SK-N-SH treated with all-trans-retinoic acid at 6 μM for 48 hours (cell line): ENCODE results near the gene FGGY.

ENCODE experiments used
- ARNTL ChIP-seq: fragments of 450-650 bp; formaldehyde crosslinking; IDR thresholded peaks from 2 replicates; pipeline ENCODE4 v1.5.0; 2020; ENCODE audit warnings: low read depth, mild to moderate bottlenecking, moderate library complexity, borderline replicate concordance
- BACH2 ChIP-seq: fragments of 250-450 bp; sonication (Bioruptor Pico); IDR thresholded peaks from 2 replicates; pipeline ENCODE4 v1.9.0; 2021; ENCODE audit warnings: mild to moderate bottlenecking, borderline replicate concordance
- ESRRG ChIP-seq: fragments of 250-450 bp; sonication (Bioruptor Pico); IDR thresholded peaks from 2 replicates; pipeline ENCODE4 v1.6.1; 2021; ENCODE audit warnings: mild to moderate bottlenecking
- GLIS3 ChIP-seq: fragments of 250-450 bp; sonication (Bioruptor Pico); IDR thresholded peaks from 2 replicates; pipeline ENCODE4 v1.5.0; 2020; ENCODE audit warnings: mild to moderate bottlenecking, moderate library complexity
- PPARA ChIP-seq: fragments of 250-450 bp; sonication (Bioruptor Pico); IDR thresholded peaks from 2 replicates; pipeline ENCODE4 v1.5.0; 2020; ENCODE audit warnings: mild to moderate bottlenecking, borderline replicate concordance
- RARB ChIP-seq: fragments of 250-450 bp; sonication (Bioruptor Pico); IDR thresholded peaks from 2 replicates; pipeline ENCODE4 v1.8.0; 2021; ENCODE audit warnings: mild to moderate bottlenecking, moderate library complexity
- ZFP30 ChIP-seq: fragments of 450-650 bp; formaldehyde crosslinking; IDR thresholded peaks from 2 replicates; pipeline ENCODE4 v1.5.0; 2022; ENCODE audit warnings: mild to moderate bottlenecking, moderate library complexity
- ZNF70 ChIP-seq: fragments of 450-650 bp; formaldehyde crosslinking; IDR thresholded peaks from 2 replicates; pipeline ENCODE4 v1.5.0; 2020; ENCODE audit warnings: mild to moderate bottlenecking, moderate library complexity
- TF ChIP-seq, protein P1 (sequence below): fragments of 250-450 bp; sonication (Bioruptor Pico); IDR thresholded peaks from 2 replicates; pipeline ENCODE4 v1.5.1; 2020; ENCODE audit warnings: low read depth, mild to moderate bottlenecking, moderate library complexity
- TF ChIP-seq, protein P2 (sequence below): fragments of 250-450 bp; sonication (Bioruptor Pico); IDR thresholded peaks from 2 replicates; pipeline ENCODE4 v1.8.0; 2020; ENCODE audit warnings: mild to moderate bottlenecking, moderate library complexity, borderline replicate concordance
- TF ChIP-seq, protein P3 (sequence below): fragments of 250-450 bp; sonication (Bioruptor Pico); IDR thresholded peaks from 2 replicates; pipeline ENCODE4 v1.5.1; 2021; ENCODE audit warnings: mild to moderate bottlenecking, moderate library complexity
- TF ChIP-seq, protein P4 (sequence below): fragments of 250-450 bp; sonication (Bioruptor Pico); IDR thresholded peaks from 2 replicates; pipeline ENCODE4 v1.5.0; 2020; ENCODE audit warnings: mild to moderate bottlenecking, moderate library complexity

DNA sequence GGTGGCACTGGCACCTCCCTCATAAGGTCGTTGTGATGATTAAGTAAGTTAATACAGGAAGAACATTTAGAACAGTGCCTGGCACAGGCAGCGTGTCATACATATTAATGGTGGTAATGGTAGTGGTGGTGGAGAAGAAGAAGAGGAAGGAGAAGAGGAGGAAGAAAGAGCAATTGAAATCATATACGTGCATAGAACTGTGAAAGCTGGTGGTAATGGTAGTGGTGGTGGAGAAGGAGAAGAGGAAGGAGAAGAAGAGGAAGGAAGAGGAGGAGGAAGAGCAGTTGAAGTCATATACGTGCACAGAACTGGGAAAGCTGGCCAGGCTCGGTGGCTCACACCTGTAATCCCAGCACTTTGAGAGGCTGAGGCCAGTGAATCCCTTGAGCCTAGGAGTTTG, 396.5 kb downstream of the FGGY start:
- no peak for TF ChIP-seq GLIS3 (CRISPR knock-in tag)
- TF ChIP-seq, protein P1, sequence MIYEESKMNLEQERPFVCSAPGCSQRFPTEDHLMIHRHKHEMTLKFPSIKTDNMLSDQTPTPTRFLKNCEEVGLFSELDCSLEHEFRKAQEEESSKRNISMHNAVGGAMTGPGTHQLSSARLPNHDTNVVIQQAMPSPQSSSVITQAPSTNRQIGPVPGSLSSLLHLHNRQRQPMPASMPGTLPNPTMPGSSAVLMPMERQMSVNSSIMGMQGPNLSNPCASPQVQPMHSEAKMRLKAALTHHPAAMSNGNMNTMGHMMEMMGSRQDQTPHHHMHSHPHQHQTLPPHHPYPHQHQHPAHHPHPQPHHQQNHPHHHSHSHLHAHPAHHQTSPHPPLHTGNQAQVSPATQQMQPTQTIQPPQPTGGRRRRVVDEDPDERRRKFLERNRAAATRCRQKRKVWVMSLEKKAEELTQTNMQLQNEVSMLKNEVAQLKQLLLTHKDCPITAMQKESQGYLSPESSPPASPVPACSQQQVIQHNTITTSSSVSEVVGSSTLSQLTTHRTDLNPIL (CRISPR knock-in tag) = no peak
- TF ChIP-seq ARNTL (CRISPR knock-in tag) = no peak
- TF ChIP-seq, protein P2, sequence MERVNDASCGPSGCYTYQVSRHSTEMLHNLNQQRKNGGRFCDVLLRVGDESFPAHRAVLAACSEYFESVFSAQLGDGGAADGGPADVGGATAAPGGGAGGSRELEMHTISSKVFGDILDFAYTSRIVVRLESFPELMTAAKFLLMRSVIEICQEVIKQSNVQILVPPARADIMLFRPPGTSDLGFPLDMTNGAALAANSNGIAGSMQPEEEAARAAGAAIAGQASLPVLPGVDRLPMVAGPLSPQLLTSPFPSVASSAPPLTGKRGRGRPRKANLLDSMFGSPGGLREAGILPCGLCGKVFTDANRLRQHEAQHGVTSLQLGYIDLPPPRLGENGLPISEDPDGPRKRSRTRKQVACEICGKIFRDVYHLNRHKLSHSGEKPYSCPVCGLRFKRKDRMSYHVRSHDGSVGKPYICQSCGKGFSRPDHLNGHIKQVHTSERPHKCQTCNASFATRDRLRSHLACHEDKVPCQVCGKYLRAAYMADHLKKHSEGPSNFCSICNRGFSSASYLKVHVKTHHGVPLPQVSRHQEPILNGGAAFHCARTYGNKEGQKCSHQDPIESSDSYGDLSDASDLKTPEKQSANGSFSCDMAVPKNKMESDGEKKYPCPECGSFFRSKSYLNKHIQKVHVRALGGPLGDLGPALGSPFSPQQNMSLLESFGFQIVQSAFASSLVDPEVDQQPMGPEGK (CRISPR knock-in tag) = no peak
- TF ChIP-seq RARB = no peak
- no peak for TF ChIP-seq ESRRG (CRISPR knock-in tag)
- no peak for TF ChIP-seq PPARA (CRISPR knock-in tag)
- no peak for TF ChIP-seq ZFP30 (CRISPR knock-in tag)
- TF ChIP-seq, protein P3, sequence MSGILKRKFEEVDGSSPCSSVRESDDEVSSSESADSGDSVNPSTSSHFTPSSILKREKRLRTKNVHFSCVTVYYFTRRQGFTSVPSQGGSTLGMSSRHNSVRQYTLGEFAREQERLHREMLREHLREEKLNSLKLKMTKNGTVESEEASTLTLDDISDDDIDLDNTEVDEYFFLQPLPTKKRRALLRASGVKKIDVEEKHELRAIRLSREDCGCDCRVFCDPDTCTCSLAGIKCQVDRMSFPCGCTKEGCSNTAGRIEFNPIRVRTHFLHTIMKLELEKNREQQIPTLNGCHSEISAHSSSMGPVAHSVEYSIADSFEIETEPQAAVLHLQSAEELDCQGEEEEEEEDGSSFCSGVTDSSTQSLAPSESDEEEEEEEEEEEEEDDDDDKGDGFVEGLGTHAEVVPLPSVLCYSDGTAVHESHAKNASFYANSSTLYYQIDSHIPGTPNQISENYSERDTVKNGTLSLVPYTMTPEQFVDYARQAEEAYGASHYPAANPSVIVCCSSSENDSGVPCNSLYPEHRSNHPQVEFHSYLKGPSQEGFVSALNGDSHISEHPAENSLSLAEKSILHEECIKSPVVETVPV = no peak
- TF ChIP-seq, protein P4, sequence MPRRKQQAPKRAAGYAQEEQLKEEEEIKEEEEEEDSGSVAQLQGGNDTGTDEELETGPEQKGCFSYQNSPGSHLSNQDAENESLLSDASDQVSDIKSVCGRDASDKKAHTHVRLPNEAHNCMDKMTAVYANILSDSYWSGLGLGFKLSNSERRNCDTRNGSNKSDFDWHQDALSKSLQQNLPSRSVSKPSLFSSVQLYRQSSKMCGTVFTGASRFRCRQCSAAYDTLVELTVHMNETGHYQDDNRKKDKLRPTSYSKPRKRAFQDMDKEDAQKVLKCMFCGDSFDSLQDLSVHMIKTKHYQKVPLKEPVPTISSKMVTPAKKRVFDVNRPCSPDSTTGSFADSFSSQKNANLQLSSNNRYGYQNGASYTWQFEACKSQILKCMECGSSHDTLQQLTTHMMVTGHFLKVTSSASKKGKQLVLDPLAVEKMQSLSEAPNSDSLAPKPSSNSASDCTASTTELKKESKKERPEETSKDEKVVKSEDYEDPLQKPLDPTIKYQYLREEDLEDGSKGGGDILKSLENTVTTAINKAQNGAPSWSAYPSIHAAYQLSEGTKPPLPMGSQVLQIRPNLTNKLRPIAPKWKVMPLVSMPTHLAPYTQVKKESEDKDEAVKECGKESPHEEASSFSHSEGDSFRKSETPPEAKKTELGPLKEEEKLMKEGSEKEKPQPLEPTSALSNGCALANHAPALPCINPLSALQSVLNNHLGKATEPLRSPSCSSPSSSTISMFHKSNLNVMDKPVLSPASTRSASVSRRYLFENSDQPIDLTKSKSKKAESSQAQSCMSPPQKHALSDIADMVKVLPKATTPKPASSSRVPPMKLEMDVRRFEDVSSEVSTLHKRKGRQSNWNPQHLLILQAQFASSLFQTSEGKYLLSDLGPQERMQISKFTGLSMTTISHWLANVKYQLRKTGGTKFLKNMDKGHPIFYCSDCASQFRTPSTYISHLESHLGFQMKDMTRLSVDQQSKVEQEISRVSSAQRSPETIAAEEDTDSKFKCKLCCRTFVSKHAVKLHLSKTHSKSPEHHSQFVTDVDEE = no peak
- no peak for TF ChIP-seq ZNF70 (CRISPR knock-in tag)
- TF ChIP-seq BACH2 (CRISPR knock-in tag) = no peak
